Measurements from ENCODE around the gene DTD1. TPM values are rescaled to one million over a fixed set of nuclear protein-coding genes. Genes with fewer than 3 reads are reported as not detected.
A peak's percentile ranks its signal among the peaks of the same experiment; 100 is the strongest.

The DTD1 gene, protein sequence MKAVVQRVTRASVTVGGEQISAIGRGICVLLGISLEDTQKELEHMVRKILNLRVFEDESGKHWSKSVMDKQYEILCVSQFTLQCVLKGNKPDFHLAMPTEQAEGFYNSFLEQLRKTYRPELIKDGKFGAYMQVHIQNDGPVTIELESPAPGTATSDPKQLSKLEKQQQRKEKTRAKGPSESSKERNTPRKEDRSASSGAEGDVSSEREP
- polyA plus RNA-seq (2013, experiment 1 of 2; ENCODE audit: insufficient read length): 40.6 TPM
- polyA plus RNA-seq (2013, experiment 2 of 2; ENCODE audit: insufficient read length): 40.6 TPM

DNA sequence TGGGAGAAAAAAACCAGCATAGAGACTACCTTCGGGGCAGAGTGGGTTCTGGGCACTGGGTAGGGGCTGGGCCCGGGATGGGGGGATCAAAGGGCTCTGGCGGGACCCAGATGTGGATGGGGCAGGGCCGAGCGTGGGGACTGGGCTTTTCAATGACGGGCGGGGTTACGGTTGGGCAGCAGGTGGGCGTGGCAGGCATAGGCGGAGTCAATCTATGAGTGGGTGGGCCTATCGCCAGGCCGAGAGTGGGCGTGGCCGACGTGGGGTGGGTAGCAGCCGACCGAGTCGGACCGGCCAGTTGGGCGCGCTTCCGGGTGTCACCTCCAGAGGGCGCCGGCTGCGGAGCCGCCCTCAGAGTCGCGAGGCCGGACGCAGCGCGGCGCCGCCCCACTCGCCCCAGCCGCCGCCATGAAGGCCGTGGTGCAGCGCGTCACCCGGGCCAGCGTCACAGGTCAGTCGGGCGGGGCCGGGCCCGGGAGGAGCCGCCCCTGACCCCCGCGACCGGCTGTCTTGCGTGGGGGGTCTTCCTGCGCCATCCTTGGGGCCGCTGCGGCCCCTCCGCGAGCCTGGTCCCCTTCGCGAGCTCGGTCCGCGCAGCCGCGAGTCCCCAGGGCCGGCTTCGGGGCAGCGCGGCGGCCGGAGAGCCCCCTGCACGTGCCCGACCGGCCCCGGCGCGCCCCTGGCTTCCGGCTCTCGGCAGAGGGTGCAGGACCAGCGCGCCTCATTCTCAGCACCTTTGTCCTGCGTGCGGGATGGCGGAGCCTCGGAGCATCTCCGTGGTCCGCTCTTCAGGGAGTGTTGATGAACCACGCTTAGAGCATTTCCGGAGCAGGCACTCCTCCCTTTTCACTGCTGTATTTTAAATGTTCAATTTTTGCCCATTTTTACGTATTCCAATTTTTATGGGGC lies at the start of gene DTD1:
Gene DTD1 (plus strand): TSS at position 390 of the 909 bp plus-strand sequence. CDS start 19 bp downstream, at position 409.
- peak; percentile 89 for DNase-seq

DNA sequence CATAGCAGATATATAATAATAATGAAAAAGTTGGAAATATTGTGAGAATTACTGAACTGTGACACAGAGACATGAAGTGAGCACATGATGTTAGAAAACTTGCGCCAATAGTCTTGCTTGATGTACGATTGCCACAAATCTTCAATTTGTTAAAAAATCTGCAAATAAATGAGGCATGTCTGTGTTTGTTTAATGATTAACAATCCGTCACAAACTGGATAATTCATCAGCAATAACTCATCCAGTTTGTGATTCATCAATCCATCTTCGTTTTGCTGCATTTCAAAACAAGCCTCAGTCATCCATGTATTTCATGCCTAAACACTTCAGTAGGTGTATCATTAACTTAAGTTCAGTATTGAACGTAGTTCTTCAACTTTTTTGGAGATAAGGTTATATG lies 46.1 kb upstream of the DTD1 start:
- DNase-seq: no peak

GRCh38 chr20:18543216-18543615 lies 44.6 kb upstream of the DTD1 start:
- DNase-seq: no peak

DNA sequence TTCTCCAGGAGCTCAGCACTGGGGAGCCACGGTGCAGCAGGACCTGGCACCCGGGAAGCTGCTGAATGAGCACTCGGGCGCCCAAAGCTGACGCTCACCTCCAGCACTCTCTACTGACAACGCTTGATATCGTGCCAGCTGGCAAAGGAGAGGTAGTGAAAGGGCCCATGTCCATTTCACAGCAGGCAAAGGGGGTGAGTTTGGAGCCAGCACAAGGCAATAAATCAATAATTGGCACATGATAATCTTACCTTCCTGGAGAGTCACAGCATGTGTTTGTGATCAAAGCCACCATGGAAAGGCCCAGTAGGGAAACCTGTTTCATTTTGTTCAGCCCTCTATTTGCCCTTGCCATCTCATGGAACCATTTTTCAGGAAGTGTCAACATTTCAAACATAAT lies 43.9 kb upstream of the DTD1 start:
- DNase-seq: no peak

DNA sequence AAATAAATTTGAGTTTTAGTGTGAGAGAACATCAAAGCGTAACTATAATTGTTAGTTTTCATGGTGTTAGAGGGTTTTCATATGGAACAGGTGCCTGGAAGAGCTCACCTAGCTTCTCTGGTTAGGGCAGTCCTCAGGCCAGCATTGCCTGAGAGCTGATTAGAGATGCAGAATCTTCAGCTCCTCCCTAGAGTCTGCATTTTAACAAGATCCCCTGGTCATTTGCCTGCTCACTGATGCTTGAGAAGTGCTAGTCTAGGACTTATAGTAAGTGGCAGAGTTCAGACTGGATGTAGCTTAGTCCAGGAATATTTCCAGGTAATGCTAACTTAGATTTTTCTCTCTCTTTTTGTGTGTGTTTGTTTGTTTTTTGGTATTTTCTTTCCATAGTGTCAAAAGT lies 42.3 kb upstream of the DTD1 start:
- no peak for DNase-seq

DNA sequence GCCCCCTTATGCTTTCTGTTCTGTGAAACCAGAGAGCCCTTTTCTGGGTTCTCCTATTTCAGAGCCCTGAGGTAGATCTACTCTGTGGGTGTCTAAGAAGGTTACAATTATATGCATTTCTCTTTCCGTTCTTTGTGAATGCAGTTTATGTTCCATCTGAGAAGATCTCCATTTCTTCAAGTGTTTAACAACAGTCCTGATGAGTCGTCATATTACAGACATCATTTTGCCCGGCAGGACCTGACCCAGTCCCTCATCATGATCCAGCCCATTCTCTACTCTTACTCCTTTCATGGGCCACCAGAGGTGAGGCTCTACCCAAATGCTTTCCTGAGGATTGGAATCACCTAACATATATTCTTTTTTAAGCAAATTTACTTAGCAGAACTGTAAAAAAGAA lies 39.4 kb upstream of the DTD1 start:
- DNase-seq: no peak

DNA sequence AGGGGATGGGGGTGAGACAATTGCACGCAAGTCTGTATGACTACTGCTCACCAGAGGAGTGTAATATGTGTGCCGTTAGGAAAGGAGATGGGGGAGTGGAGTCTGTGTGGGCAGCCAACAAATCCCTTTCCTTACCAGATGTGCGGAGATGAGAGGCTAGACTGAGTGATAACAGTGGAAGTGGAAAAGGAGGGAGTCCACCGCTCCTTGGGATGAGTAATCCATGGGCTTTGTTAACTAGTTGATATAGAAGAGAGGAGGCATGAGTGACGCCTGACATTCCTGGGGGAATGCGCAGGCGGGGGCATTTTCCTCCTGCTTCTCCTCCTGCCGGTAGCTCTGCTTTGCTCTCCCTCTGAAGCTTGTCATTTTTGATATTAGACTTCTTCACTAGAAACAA lies 34.1 kb upstream of the DTD1 start:
- no peak for DNase-seq

DNA sequence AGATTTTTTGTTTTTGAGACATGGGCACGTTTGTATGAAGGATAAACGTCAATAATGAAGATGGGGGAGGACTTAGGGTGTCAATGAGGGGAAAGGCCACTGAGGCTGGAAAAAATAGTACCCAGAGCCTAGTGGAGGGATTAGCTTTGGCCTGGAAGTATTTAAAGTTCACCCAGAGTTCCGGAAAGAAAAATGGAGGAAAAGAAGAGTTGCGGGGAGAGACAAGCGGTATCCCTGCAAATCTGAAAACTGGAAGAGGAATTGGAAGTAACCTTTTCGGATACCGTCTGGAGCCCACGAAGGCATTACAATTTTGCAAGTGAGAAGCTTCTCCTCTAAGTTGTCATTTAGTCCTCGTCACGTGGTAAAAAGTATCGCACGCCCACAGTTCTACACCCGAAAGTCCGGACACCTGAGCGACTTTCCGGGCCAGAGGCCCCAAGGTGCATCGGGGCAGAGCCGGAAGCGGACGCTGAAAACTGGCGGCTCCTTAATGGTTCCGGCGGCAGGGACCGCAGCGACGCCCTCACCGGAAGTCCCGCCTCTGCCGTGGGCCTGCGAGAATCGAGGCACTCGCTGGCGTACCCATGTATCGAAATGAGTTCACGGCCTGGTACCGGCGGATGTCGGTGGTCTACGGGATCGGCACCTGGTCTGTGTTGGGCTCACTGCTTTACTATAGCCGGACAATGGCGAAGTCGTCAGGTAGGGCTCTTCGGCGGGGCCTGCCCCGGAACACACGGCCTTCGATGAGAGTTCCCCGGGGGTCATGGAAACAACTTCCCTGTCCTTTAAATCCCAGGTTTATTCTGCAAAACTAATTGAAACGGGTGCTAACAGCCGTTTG lies 20.7 kb upstream of the DTD1 start, which contains the start of gene SMIM26:
Gene SMIM26 (plus strand): TSS at position 541 of the 847 bp plus-strand sequence. CDS start 47 bp downstream, at position 588.
- peak; percentile 88 for DNase-seq

- no peak for DNase-seq
Observed at GRCh38 chr20:18567739-18568091, 20.1 kb upstream of the DTD1 start.

GRCh38 chr20:18571009-18571408 lies 16.8 kb upstream of the DTD1 start:
- no peak for DNase-seq

DNA sequence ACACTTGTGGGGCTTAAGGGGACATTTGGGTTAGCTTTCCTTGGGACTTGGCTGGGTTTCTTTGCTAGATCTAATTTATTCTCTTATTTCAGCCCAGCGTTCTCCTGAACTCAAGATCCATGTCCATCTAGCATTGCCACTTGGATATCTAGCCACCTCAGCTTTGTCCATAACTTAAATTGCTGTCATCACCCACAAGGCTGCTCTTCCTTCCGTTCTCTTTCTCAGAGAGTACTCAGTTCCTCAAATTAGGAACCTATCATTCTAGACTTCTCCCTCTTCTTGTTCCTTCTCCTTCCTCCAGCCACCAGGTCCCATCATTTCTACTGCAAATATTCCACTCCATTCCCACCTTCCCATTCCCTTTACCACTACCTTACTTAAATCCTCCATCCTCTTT lies 16.3 kb upstream of the DTD1 start:
- no peak for DNase-seq

- no peak for DNase-seq
Observed at GRCh38 chr20:18577942-18578341, 9.9 kb upstream of the DTD1 start.

DNA sequence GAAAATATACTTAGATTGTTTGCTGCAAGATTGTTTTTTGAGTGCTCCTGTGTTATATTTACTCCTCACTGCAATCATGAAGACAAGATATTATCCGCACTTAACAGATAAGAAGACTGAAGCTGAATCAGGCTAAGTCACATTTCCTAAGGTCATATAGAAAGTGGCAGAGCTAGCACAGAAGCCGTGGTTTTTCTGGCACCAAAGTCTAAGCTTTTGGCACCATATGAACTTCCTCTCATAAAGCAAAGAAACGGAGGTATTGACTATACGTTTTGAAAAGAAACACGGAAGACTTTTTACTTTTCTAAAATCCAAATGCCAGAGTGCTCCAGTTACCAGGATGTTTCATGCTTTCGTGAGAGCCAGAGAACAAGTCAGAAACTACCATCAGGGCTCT lies 9.3 kb upstream of the DTD1 start:
- DNase-seq: no peak

DNA sequence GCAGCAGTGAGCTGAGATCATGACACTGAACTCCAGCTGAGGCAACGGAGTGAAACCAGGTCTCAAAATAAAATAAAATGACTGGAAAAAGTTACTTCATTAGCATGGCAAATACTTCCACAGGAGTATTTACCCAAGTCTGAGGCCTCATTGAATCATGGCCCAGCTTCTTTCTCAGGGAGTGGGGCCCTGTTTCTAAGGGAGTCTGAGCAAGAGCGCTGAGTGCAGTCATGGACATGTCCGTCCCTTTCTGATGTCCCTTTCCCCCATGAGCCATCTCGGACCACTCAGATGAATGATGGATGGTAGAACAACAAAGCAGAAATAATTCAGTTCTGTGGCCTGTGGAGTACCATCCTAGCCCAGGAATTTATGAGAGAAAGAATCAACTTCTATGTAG lies 7.8 kb upstream of the DTD1 start:
- DNase-seq: no peak

DNA sequence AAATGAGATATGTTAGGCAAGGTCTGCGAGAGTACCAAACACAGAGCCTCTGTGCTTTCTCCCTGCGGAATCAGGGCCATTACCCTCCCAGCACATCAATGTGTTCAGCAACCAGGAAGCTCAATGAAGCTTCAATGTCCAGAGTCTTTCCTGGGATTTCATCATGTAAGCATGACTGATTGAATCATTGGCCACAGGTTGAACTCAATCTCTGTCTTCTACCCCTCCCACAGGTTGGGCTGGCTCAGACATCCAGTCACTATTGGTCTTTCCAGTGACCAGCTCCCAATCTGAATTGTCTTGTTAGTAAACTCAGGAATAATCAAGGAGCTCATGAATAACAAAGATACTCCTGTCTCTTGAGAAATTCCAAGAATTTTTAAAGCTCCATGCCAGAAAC lies 2.7 kb upstream of the DTD1 start:
- peak; percentile 84 for DNase-seq

DNA sequence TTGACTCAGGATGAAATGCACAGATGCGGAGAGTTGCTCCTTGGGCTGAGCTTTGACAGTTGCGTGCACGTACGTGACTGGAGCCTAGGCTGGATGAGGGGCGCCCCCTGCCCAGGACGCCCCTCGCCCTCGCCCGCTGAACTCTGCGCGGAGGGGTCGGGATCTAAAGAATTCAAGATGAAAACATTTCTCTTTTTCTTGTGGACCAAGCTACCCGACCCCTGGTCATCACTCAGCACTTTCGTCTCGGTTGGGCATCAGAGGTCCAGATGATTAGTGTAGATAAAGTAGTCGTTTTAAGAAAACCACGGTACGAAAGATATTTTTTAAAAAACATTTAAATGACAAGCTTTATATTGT lies 700 bp downstream of the DTD1 start:
- no peak for DNase-seq

DNA sequence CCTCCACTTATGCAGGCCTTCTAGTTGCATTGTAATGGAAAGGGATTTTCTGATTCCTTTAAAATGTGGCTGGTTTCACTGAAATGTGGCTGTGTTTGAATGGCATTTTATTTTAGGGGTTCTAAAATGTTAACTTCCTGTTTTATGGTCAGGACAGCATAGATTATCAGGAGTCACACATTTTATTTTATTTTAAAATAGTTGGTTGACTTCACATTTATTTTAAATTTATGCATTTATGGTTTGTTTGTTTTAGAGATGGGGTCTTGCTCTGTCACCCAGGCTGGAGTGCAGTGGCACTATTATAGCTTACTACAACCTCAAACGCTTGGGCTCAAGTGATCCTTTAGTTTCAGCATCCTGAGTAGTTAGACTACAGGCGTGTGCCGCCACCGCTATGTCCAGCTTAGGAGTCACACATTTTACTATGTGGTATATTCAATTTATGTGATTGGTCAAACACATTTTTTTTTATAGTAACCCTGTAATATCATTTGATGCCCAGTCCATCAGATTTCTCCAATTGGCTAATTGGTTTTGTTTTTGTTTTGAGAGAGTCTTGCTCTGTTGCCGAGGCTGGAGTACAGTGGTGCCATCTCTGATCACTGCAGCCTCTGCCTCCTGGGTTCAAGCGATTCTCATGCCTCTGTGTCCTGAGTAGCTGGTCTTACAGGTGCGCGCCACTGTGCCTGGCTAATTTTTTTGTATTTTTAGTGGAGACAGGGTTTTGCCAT lies 2.3 kb downstream of the DTD1 start:
- no peak for DNase-seq

- no peak for DNase-seq
Observed at GRCh38 chr20:18596270-18596669, 8.4 kb downstream of the DTD1 start.

DNA sequence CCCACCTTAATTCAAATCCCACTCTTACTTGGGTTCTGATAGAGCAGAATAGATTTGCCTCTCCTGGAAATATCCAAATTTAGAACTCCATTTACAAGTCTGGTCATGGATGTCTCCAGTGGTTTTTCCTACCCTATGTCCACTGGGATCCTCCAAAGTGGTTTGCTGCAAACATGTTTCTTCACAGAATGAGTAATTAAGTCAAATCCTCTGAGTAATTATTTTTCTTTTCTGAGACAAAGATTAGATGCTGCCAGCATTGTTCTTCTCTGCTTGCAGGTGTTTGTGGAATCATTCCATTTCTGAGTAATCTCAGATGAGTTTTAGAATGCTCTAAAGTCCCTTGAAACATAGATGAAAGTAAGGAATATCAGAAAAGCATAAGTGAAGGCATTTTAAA lies 21.9 kb downstream of the DTD1 start:
- DNase-seq: no peak

DNA sequence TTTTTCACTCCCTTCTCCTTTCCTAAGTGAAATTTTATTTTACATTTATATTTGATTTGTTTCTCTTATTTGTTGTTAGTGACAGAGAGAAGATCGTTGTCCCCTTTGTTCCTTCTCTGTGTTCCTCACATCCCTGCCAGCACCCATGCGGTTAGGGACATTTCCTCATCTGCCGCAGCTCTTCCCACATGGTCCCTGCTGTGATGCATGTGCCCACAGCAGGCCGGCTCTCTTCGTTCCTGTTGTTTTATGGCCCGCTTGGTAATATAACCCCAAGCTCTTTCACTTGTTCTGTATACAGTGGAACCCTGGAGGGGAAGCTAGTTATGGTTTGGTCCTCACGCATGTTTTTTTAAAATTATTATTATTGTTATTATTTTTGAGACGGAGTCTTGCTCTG lies 23.6 kb downstream of the DTD1 start:
- DNase-seq: peak; percentile 3

- DNase-seq: no peak
Observed at GRCh38 chr20:18613553-18613952, 25.7 kb downstream of the DTD1 start.

DNA sequence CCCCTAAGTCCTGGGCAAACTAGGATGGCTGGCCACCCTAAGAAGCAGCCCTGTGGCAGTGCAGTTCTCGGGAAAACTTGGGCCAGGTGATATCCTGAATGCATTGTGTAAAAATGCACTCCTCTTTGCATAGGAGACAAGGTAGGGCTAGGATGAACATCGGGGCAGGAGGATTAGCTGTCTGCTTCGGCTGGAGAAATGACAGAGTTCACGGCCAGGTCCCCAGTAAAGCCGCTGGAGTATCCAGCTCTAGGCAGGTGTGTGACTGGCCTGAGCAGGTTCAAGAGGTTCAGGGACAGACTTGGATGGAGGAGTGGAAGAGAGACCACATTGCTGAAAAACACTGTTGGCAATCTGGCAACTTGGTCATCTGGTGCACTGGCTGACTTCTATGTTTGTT lies 26.4 kb downstream of the DTD1 start:
- no peak for DNase-seq
